HL-60 (cell line): Measurements from ENCODE around the gene MED26.

ENCODE experiments used
- DNase-seq, 2 experiments: peaks; one replicate each; pipeline ENCODE4 v3.0.0-alpha.2; 2010 to 2020; ENCODE audit warnings: low read depth in 1 of 2, low spot score in 1 of 2
- H3K27ac ChIP-seq: fragments of 250-450 bp; sonication (Bioruptor Pico); replicated peaks from 2 replicates; pipeline ENCODE4 v1.5.1; 2020; ENCODE audit warnings: mild to moderate bottlenecking, moderate library complexity
- H3K27me3 ChIP-seq: fragments of 250-450 bp; sonication (Bioruptor Pico); 2 replicates; pipeline ENCODE4 v1.5.1; 2021; ENCODE audit warnings: mild to moderate bottlenecking, moderate library complexity; ENCODE audit not compliant: insufficient read depth, poor library complexity, severe bottlenecking
- H3K4me3 ChIP-seq: replicated peaks from 2 replicates; pipeline ENCODE4 v1.5.1; 2011; ENCODE audit warnings: mild to moderate bottlenecking, control low read depth, low read length; ENCODE audit not compliant: insufficient read depth
- CTCF ChIP-seq: IDR thresholded peaks from one replicate; pipeline ENCODE4 v1.5.1; 2011; ENCODE audit warnings: low read length, control low read depth, inconsistent platforms; ENCODE audit not compliant: insufficient read depth
- GABPA ChIP-seq: IDR thresholded peaks from 2 replicates; pipeline ENCODE4 v1.6.1; 2012; ENCODE audit warnings: low read depth
- POLR2AphosphoS5 ChIP-seq: IDR thresholded peaks from 2 replicates; pipeline ENCODE4 v1.6.1; 2012; ENCODE audit warnings: low read depth
- REST ChIP-seq: IDR thresholded peaks from 2 replicates; pipeline ENCODE4 v1.6.1; 2012; ENCODE audit warnings: low read depth; ENCODE audit not compliant: insufficient replicate concordance
- SPI1 ChIP-seq: IDR thresholded peaks from 2 replicates; pipeline ENCODE4 v1.6.1; 2012; ENCODE audit warnings: low read depth, mild to moderate bottlenecking, borderline replicate concordance

The MED26 gene

GRCh38 chr19:16605553-16605994 lies 22.4 kb downstream of the MED26 start:
- no peak overlapping the region for H3K27ac ChIP-seq
- no peaks in the 10 kb centered on the region for H3K27me3 ChIP-seq
- DNase-seq = no peak
- no peak overlapping the region for H3K4me3 ChIP-seq
- TF ChIP-seq REST (no peak), SPI1 (no peak), POLR2AphosphoS5 (no peak), GABPA (no peak), CTCF (no peak)

- DNase-seq = no peak
- H3K27ac ChIP-seq = no peak overlapping the region
- TF ChIP-seq POLR2AphosphoS5 (no peak), CTCF (no peak), REST (no peak), SPI1 (no peak), GABPA (no peak)
- H3K4me3 ChIP-seq = no peak overlapping the region
- H3K27me3 ChIP-seq = no peaks in the 10 kb centered on the region
Observed at GRCh38 chr19:16605115-16605514, 22.9 kb downstream of the MED26 start.

GRCh38 chr19:16604615-16605014 lies 23.4 kb downstream of the MED26 start:
- TF ChIP-seq POLR2AphosphoS5 (no peak), GABPA (no peak), REST (no peak), CTCF (no peak), SPI1 (no peak)
- Histone ChIP-seq H3K27me3 (no peaks in the 10 kb centered on the region), H3K27ac (no peak overlapping the region), H3K4me3 (no peak overlapping the region)
- no peak for DNase-seq
